Osteoblast (primary cell): ENCODE measurements around the gene SPRTN. TPM values are rescaled to one million over a fixed set of nuclear protein-coding genes. Genes with fewer than 3 reads are reported as not detected.

Source experiments
- DNase-seq: peaks from one replicate; pipeline ENCODE4 v3.0.0; 2011; ENCODE audit warnings: low spot score, mixed read lengths; ENCODE audit not compliant: insufficient read length; ENCODE audit errors: missing footprints
- H2AFZ ChIP-seq: 2 replicates; pipeline ENCODE4 v1.6.0; 2011; ENCODE audit warnings: mild to moderate bottlenecking, low read length
- H3K27ac ChIP-seq: 2 replicates; pipeline ENCODE4 v1.5.1; 2011; ENCODE audit warnings: mild to moderate bottlenecking, low read depth, low read length, moderate library complexity
- H3K27me3 ChIP-seq: 2 replicates; pipeline ENCODE4 v1.6.0; 2012; ENCODE audit warnings: mild to moderate bottlenecking, control low read depth, inconsistent platforms, low read length, moderate library complexity; ENCODE audit not compliant: insufficient read depth
- H3K36me3 ChIP-seq: 2 replicates; pipeline ENCODE4 v1.5.1; 2011; ENCODE audit warnings: mild to moderate bottlenecking, low read length, control low read depth, moderate library complexity; ENCODE audit not compliant: insufficient read depth
- H3K4me1 ChIP-seq: 2 replicates; pipeline ENCODE4 v1.5.1; 2011; ENCODE audit warnings: mild to moderate bottlenecking, low read length, control low read depth, moderate library complexity; ENCODE audit not compliant: insufficient read depth
- H3K4me2 ChIP-seq: 2 replicates; pipeline ENCODE4 v1.6.0; 2011; ENCODE audit warnings: mild to moderate bottlenecking, low read length; ENCODE audit not compliant: insufficient read depth
- H3K4me3 ChIP-seq: fragments of 200-600 bp; sonication (generic); 3 replicates; pipeline ENCODE4 v1.5.1; 2012; ENCODE audit warnings: mild to moderate bottlenecking, low read length, inconsistent platforms; ENCODE audit not compliant: insufficient read depth
- H3K79me2 ChIP-seq: 2 replicates; pipeline ENCODE4 v1.6.0; 2012; ENCODE audit warnings: mild to moderate bottlenecking, low read length, control low read depth, inconsistent platforms; ENCODE audit not compliant: insufficient read depth
- H3K9me3 ChIP-seq: 2 replicates; pipeline ENCODE4 v1.5.1; 2011; ENCODE audit warnings: low read depth, low read length, control low read depth
- H4K20me1 ChIP-seq: 2 replicates; pipeline ENCODE4 v1.6.0; 2012; ENCODE audit warnings: mild to moderate bottlenecking, low read length, control low read depth; ENCODE audit not compliant: insufficient read depth
- total RNA-seq: library from RNA; depleted of rRNA; stranded (reverse); fragments of >200 nt; gene quantifications from 2 replicates; pipeline ENCODE4 v1.2.3, GENCODE V29; 2012
- TF ChIP-seq, protein P1 (sequence below): IDR thresholded peaks from 2 replicates; pipeline ENCODE4 v1.5.1; 2011; ENCODE audit warnings: mild to moderate bottlenecking, low read depth, low read length, moderate library complexity; ENCODE audit errors: extremely low read depth

The SPRTN gene
- total RNA-seq, 1 donor, result 17.0 TPM

DNA sequence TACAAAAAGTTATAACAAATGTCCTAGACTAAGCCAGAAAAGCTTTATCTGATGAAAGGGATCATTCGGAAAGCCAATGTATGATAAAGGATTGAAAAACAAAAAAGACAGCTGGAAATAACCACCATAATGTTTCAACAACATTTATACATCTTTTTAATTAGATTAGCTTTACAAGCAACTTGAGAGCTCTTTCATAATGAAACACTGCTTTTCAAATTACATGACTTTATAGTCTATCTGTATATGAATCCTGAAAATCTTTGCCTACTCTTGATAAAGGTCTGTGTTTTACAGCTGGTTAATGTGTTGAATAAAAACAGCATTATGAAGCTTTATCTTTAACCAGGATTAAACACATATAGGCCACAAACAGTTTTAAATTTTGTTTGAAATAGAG lies 25.5 kb downstream of the SPRTN start:
- TF ChIP-seq, protein P1, sequence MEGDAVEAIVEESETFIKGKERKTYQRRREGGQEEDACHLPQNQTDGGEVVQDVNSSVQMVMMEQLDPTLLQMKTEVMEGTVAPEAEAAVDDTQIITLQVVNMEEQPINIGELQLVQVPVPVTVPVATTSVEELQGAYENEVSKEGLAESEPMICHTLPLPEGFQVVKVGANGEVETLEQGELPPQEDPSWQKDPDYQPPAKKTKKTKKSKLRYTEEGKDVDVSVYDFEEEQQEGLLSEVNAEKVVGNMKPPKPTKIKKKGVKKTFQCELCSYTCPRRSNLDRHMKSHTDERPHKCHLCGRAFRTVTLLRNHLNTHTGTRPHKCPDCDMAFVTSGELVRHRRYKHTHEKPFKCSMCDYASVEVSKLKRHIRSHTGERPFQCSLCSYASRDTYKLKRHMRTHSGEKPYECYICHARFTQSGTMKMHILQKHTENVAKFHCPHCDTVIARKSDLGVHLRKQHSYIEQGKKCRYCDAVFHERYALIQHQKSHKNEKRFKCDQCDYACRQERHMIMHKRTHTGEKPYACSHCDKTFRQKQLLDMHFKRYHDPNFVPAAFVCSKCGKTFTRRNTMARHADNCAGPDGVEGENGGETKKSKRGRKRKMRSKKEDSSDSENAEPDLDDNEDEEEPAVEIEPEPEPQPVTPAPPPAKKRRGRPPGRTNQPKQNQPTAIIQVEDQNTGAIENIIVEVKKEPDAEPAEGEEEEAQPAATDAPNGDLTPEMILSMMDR, result no peak
- no peak for DNase-seq

DNA sequence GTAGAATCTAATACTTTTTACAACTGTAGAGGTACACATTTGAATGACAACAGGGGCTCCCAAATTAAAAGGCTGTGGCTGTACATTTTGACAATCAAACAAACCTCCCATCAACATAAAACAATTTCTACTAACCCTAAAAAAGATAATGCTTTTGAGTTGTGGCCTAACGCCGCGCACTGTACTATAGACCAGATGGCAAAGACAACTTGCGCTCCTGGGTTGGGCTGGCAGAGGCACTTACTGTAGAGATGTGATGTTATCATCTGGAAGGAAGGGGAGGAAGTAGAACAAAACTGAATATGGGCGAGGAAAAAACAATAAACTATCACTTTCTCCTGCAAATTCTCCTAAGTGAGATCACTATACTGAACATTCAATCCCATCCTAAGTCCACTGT lies 26.1 kb downstream of the SPRTN start:
- H3K36me3 ChIP-seq, result no peaks in the 10 kb centered on the region
- H3K9me3 ChIP-seq, result no peaks in the 10 kb centered on the region
- no peaks in the 10 kb centered on the region for H4K20me1 ChIP-seq
- DNase-seq, result no peak
- no peak overlapping the region for H3K27ac ChIP-seq
- TF ChIP-seq, protein P1, result no peak
- no peak overlapping the region for H3K4me2 ChIP-seq
- H3K27me3 ChIP-seq, result no peaks in the 10 kb centered on the region
- no peaks in the 10 kb centered on the region for H3K79me2 ChIP-seq
- peaks cover 5% of the 10 kb centered on the region for H3K4me1 ChIP-seq
- H3K4me3 ChIP-seq, result no peak overlapping the region
- no peak overlapping the region for H2AFZ ChIP-seq

More for the DNA sequence above, 25.5 kb downstream of the SPRTN start:
- Histone ChIP-seq H3K79me2 (no peaks in the 10 kb centered on the region), H3K36me3 (no peaks in the 10 kb centered on the region), H3K4me2 (no peak overlapping the region), H3K4me3 (no peak overlapping the region), H3K9me3 (no peaks in the 10 kb centered on the region), H3K27ac (no peak overlapping the region), H4K20me1 (no peaks in the 10 kb centered on the region), H3K27me3 (no peaks in the 10 kb centered on the region), H3K4me1 (peaks cover 5% of the 10 kb centered on the region), H2AFZ (no peak overlapping the region)

DNA sequence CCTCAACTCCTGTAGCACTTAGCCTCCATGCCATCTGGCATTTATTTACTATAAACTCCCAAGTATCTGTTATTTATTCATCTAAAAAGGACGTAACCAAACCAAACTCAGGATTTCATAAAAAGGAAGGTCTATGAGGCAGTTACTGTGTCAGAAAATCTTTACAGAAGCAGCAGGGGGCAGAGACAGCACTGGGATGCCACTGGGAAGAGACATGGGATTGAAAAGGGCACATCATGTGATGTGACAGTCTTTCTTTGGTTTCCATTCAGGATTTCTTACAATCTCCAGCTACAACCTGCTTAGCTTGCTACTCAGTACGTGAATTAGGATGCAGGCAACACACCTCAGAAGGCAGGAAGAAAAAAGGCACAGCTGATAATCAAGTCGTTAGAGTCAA lies 31.2 kb downstream of the SPRTN start:
- Histone ChIP-seq H3K4me1 (no peaks in the 10 kb centered on the region), H3K36me3 (no peaks in the 10 kb centered on the region), H3K27ac (no peak overlapping the region), H4K20me1 (no peaks in the 10 kb centered on the region), H3K79me2 (peaks cover 3% of the 10 kb centered on the region), H3K4me3 (no peak overlapping the region), H3K27me3 (no peaks in the 10 kb centered on the region), H2AFZ (no peak overlapping the region), H3K9me3 (no peaks in the 10 kb centered on the region), H3K4me2 (no peak overlapping the region)
- no peak for DNase-seq
- TF ChIP-seq, protein P1, result peak; percentile 20

DNA sequence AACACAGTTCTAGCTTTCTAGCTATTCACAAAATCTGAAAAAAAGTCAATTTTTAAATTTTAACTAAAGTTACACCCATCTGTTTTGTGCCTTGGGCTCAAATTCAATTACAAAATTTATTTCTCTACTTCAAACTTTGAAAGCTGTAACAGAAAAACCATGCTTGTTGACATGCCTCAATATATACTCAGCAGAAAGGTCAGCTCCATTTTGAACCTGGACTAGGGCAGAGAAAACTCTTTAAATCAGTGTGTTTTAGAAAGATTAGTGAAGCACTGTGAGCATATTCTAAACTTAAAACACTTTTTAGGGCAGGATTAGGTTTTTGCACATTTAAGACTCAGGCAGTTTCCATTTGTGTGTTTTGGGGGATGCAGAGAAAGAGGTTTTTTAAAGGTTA lies 34.4 kb downstream of the SPRTN start:
- Histone ChIP-seq H3K79me2 (peaks cover 22% of the 10 kb centered on the region), H3K4me1 (peaks cover 8% of the 10 kb centered on the region), H3K36me3 (no peaks in the 10 kb centered on the region), H3K27ac (no peak overlapping the region), H2AFZ (no peak overlapping the region), H3K9me3 (no peaks in the 10 kb centered on the region), H3K27me3 (no peaks in the 10 kb centered on the region), H3K4me3 (no peak overlapping the region), H3K4me2 (no peak overlapping the region), H4K20me1 (peaks cover 8% of the 10 kb centered on the region)
- TF ChIP-seq, protein P1, result no peak
- DNase-seq, result no peak
